ENCODE measurements around the gene CEP112. TPM values are rescaled to one million over a fixed set of nuclear protein-coding genes. Genes with fewer than 3 reads are reported as not detected.
A peak's percentile ranks its signal among the peaks of the same experiment; 100 is the strongest.

Gene CEP112
- total and polyA plus RNA-seq, 2 of the 13 experiments (the other 11 are each of a cell fraction or from before 2014, with no cell fraction given), result 1.2 to 3.4 TPM

DNA sequence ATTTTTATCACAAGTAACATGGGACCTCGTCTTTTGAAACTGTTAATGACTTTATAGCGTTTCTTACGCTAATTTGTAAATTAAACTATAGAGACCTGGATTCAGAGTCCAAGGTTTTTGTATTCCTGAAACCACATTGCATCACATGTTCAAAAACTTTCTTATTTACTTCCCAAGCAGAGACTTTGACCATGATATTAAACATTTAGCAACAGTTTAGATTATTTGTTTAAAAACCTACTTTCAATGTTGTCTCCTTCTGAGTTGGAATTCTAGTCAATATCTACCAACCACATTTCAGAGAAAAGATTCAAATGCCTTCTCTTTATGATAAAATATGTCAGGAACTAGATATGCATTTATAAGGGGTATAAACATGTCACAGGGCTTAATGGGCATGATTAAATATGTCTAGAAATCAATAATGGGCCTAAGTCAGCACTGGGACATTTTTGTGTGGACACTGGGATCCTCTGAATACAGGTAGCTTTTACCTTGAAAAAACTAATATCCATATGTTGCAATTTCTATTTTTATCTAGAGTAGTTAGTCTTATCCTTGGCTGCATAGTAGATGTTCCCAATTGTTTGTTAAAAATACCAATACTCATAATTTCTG is 43.6 kb upstream of the CEP112 start (continued):
- TF ChIP-seq ARID5B (CRISPR knock-in tag; IDR thresholded peaks at IDR 0.05), result peak; percentile 95
- TF ChIP-seq ZNF577 (CRISPR knock-in tag; IDR thresholded peaks at IDR 0.05; ENCODE audit: borderline replicate concordance, low read depth), result no peak
- no peak for TF ChIP-seq SMC3 (IDR thresholded peaks at IDR 0.05; ENCODE audit: low read length)
- TF ChIP-seq, protein P1, sequence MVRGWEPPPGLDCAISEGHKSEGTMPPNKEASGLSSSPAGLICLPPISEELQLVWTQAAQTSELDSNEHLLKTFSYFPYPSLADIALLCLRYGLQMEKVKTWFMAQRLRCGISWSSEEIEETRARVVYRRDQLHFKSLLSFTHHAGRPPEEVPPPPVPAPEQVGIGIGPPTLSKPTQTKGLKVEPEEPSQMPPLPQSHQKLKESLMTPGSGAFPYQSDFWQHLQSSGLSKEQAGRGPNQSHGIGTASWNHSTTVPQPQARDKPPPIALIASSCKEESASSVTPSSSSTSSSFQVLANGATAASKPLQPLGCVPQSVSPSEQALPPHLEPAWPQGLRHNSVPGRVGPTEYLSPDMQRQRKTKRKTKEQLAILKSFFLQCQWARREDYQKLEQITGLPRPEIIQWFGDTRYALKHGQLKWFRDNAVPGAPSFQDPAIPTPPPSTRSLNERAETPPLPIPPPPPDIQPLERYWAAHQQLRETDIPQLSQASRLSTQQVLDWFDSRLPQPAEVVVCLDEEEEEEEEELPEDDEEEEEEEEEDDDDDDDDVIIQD (CRISPR knock-in tag; IDR thresholded peaks at IDR 0.05; ENCODE audit: low read depth), result peak; percentile 44; the same call in 1 of the 2 replicates
- no peak for TF ChIP-seq ZNF782 (CRISPR knock-in tag; IDR thresholded peaks at IDR 0.05; ENCODE audit: borderline replicate concordance)
- no peak for TF ChIP-seq SKIL (CRISPR knock-in tag; IDR thresholded peaks at IDR 0.05; ENCODE audit: borderline replicate concordance)
- TF ChIP-seq RFXANK (CRISPR knock-in tag; IDR thresholded peaks at IDR 0.05), result 0 out of 2 replicates have a peak, but pooled peaks have one; percentile 26
- TF ChIP-seq, protein P2, sequence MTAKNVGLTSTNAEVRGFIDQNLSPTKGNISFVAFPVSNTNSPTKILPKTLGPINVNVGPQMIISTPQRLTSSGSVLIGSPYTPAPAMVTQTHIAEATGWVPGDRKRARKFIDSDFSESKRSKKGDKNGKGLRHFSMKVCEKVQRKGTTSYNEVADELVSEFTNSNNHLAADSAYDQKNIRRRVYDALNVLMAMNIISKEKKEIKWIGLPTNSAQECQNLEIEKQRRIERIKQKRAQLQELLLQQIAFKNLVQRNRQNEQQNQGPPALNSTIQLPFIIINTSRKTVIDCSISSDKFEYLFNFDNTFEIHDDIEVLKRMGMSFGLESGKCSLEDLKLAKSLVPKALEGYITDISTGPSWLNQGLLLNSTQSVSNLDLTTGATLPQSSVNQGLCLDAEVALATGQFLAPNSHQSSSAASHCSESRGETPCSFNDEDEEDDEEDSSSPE (CRISPR knock-in tag; IDR thresholded peaks at IDR 0.05), result peak; percentile 36; the same call in 1 of the 2 replicates
- peak; percentile 95 for TF ChIP-seq CREM (IDR thresholded peaks at IDR 0.05)
- no peak for TF ChIP-seq CREM (CRISPR knock-in tag; IDR thresholded peaks at IDR 0.05)
- no peak for TF ChIP-seq TMF1 (CRISPR knock-in tag; IDR thresholded peaks at IDR 0.05; ENCODE audit: low read depth)
- TF ChIP-seq RNF219 (CRISPR knock-in tag; IDR thresholded peaks at IDR 0.05), result no peak
- no peak for TF ChIP-seq ETS1 (CRISPR knock-in tag; IDR thresholded peaks at IDR 0.05)
- TF ChIP-seq ZNF33B (CRISPR knock-in tag; IDR thresholded peaks at IDR 0.05), result no peak
- no peak for TF ChIP-seq ZNF615 (CRISPR knock-in tag; IDR thresholded peaks at IDR 0.05; ENCODE audit: borderline replicate concordance)

All from HepG2 (cell line).